Neural progenitor cell (in vitro differentiated cells): ENCODE measurements around the gene BECN2.

Experiments used
- CTCF ChIP-seq: fragments of 200-600 bp; sonication (generic); IDR thresholded peaks from 2 replicates; pipeline ENCODE4 v1.5.1; 2017; ENCODE audit warnings: antibody characterized with exemption, mild to moderate bottlenecking
- EZH2 ChIP-seq: fragments of 200-600 bp; sonication (generic); IDR thresholded peaks from 2 replicates; pipeline ENCODE4 v1.6.1; 2017; ENCODE audit warnings: antibody characterized with exemption, mild to moderate bottlenecking, moderate library complexity
- EZH2phosphoT487 ChIP-seq: fragments of 200-600 bp; sonication (generic); IDR thresholded peaks from 2 replicates; pipeline ENCODE4 v1.6.1; 2017; ENCODE audit warnings: antibody characterized with exemption

- TF ChIP-seq CTCF (no peak), EZH2 (no peak), EZH2phosphoT487 (no peak)
Measured at GRCh38 chr1:241972703-241973369, 15.3 kb downstream of the BECN2 start.
